ENCODE measurements around the gene MYO6. TPM values are rescaled to one million over a fixed set of nuclear protein-coding genes. Genes with fewer than 3 reads are reported as not detected.
"Not testable (repeated sequence)": the region's sequence is repeated elsewhere in the genome, so short reads cannot be mapped to it uniquely, and the experiment has no call there.

The MYO6 gene
- total and polyA plus RNA-seq, 2 donors = 12.4 to 33.2 TPM

DNA sequence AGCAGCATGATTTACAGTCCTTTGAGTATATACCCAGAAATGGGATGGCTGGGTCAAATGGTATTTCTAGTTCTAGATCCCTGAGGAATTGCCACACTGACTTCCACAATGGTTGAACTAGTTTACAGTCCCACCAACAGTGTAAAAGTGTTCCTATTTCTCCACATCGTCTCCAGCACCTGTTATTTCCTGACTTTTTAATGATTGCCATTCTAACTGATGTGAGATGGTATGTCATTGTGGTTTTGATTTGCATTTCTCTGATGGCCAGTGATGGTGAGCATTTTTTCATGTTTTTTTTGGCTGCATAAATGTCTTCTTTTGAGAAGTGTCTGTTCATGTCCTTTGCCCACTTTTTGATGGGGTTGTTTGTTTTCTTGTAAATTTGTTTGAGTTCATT is 151.2 kb downstream of the MYO6 start:
- DNase-seq (ENCODE audit: extremely low spot score); H3K27ac ChIP-seq (ENCODE audit: low read depth); H3K4me3 ChIP-seq (ENCODE audit: low read depth, low read length); H3K36me3 ChIP-seq (ENCODE audit: insufficient read depth); H3K4me1 ChIP-seq (ENCODE audit: insufficient read depth): not testable (repeated sequence)
- WGBS = 97% methylated on average over 1 of the region's 1 CpG

DNA sequence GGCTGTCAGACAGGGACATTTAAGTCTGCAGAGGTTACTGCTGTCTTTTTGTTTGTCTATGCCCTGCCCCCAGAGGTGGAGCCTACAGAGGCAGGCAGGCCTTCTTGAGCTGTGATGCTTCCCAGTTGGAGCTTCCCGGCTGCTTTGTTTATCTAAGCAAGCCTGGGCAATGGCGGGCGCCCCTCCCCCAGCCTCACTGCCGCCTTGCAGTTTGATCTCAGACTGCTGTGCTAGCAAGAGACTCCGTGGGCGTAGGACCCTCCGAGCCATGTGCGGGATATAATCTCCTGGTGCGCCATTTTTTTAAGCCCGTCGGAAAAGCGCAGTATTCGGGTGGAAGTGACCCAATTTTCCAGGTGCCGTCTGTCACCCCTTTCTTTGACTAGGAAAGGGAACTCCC is 156.1 kb downstream of the MYO6 start:
- H3K4me3 ChIP-seq (ENCODE audit: low read depth, low read length); DNase-seq (ENCODE audit: extremely low spot score); H3K4me1 ChIP-seq (ENCODE audit: insufficient read depth); H3K36me3 ChIP-seq (ENCODE audit: insufficient read depth); H3K27ac ChIP-seq (ENCODE audit: low read depth): not testable (repeated sequence)
- WGBS = 97% methylated on average over 14 of the region's 14 CpGs

DNA sequence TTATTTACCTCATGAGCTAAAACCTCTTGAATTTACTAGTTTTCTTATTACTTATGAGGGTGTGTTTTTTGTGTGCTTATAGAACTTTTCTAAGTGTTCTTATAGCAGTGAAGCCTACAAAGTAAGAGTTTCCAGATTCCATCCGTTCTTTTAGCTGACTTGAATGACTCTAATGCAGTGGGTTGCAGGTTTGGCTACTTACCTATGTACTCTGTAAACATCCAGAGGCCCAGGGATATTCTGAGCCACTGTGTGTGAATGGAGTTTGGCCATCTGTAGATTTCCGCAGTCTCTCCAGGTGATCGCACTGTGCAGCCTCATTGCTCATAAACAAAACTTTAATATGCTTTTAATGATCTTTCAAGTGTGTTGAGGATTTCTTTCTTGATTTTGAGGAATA is 157.8 kb downstream of the MYO6 start:
- Histone ChIP-seq H3K27ac (ENCODE audit: low read depth) (no peak overlapping the region), H3K4me3 (ENCODE audit: low read depth, low read length) (no peak overlapping the region), H3K36me3 (ENCODE audit: insufficient read depth) (no peaks in the 10 kb centered on the region), H3K4me1 (ENCODE audit: insufficient read depth) (no peaks in the 10 kb centered on the region)
- WGBS = 88% methylated on average over 3 of the region's 3 CpGs
- no peak for DNase-seq (ENCODE audit: extremely low spot score)

DNA sequence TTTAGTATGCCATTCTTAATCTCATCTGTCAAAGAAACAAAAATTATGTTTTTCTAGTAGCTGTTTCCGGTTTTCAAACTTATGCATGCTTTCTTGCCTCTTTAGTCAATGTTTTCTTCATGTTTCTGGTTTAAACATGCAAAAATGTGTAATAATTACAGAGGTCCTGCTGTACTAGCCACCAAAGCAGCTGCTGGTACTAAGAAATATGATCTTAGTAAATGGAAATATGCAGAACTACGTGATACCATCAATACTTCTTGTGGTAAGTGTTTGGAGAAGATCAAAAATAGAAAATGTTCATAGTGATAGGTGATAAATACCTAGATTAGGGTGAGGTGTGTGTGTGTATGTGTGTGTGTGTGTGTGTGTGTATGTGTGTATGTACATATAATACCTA is 158.4 kb downstream of the MYO6 start:
- H3K4me3 ChIP-seq (ENCODE audit: low read depth, low read length) = no peak overlapping the region
- H3K4me1 ChIP-seq (ENCODE audit: insufficient read depth) = no peaks in the 10 kb centered on the region
- H3K27ac ChIP-seq (ENCODE audit: low read depth) = no peak overlapping the region
- H3K36me3 ChIP-seq (ENCODE audit: insufficient read depth) = no peaks in the 10 kb centered on the region
- WGBS = 89% methylated on average over 2 of the region's 2 CpGs
- DNase-seq (ENCODE audit: extremely low spot score) = no peak

DNA sequence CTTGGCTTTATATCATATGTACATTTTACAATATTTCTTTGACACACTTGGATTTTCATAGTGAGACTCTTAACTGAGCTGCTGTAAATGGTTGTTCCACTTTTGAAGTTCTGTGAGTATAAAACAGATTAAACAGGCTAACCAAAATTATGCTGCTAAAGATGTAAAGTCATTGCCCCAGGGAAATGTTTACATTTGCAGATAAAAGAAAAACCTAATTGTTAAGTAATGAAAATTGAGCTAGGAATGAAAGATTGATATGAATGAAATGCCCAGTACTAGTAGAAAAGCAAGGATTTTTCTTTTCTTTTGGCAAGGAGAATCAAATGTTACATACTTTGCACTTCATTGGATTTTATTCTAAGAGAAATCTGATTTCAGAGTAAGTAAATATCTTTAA is 164.0 kb downstream of the MYO6 start:
- H3K4me1 ChIP-seq (ENCODE audit: insufficient read depth) = no peaks in the 10 kb centered on the region
- DNase-seq (ENCODE audit: extremely low spot score) = no peak
- H3K36me3 ChIP-seq (ENCODE audit: insufficient read depth) = peaks cover 5% of the 10 kb centered on the region
- no peak overlapping the region for H3K27ac ChIP-seq (ENCODE audit: low read depth)
- no peak overlapping the region for H3K4me3 ChIP-seq (ENCODE audit: low read depth, low read length)

DNA sequence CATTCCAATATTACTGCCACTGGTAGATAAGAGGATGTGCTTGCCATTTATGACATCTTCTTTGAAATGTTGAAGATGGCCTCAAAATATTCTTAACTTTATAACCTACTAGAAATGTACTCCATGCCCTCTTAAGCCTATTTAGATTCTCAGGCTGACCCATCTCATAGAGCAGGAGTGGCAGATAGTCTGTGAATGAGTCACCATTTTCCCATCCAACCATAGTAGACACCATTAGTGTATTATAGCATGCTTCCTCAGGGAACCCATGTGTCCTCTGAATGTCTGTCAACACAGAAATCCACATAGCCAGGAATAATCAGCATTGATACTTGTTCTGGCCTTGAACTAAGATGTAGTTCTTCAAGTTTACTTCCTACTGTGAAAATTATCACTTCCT is 173.2 kb downstream of the MYO6 start:
- H3K4me1 ChIP-seq (ENCODE audit: insufficient read depth) = no peaks in the 10 kb centered on the region

DNA sequence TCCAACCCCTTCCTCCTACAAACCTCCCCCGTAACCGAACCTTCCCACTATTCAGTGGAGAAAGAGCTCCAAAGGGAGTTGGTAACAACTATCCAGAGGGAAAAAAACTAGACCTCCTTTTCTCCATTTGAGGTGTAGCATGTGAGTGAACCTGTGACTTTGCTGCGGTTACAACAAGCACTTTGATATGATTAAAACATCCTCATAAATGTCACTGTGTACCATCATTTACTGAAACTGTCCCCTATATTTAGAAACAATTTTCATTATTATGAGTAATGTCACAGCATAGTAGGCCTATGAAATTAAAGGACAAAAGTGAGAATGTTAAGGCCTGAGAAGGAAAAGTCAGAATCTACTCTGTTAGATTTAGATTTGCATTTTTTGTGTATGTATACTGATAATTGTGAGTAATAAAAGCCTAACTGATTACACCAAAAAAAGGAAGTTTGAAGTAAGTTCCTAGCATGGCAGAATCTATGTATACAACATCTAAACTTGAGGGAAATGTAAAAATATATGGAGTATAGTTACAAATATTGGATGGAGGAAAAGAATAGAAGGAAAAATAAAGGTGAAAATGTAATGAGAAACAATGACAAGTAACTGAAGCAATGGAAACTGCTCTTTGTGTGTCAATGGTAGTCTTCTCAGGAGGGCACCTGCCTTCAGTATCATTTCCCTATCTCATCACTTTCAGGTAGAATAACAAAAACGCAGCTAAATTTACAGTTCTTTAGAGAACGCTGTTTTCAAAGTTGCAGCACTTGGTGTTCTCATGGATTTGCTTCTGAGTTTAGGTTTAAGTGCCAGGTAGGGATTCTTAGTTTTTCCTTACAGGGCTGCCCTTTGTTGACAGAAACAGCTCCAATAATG is 177.5 kb downstream of the MYO6 start:
- no peak for DNase-seq (ENCODE audit: extremely low spot score)
- Histone ChIP-seq H3K4me3 (ENCODE audit: low read depth, low read length) (no peak overlapping the region), H3K36me3 (ENCODE audit: insufficient read depth) (no peaks in the 10 kb centered on the region), H3K4me1 (ENCODE audit: insufficient read depth) (no peaks in the 10 kb centered on the region), H3K27ac (ENCODE audit: low read depth) (no peak overlapping the region)
- WGBS = 83% methylated on average over 5 of the region's 5 CpGs

More for the DNA sequence above, 173.2 kb downstream of the MYO6 start:
- no peak for DNase-seq (ENCODE audit: extremely low spot score)
- Histone ChIP-seq H3K36me3 (ENCODE audit: insufficient read depth) (no peaks in the 10 kb centered on the region), H3K27ac (ENCODE audit: low read depth) (no peak overlapping the region), H3K4me3 (ENCODE audit: low read depth, low read length) (no peak overlapping the region)

DNA sequence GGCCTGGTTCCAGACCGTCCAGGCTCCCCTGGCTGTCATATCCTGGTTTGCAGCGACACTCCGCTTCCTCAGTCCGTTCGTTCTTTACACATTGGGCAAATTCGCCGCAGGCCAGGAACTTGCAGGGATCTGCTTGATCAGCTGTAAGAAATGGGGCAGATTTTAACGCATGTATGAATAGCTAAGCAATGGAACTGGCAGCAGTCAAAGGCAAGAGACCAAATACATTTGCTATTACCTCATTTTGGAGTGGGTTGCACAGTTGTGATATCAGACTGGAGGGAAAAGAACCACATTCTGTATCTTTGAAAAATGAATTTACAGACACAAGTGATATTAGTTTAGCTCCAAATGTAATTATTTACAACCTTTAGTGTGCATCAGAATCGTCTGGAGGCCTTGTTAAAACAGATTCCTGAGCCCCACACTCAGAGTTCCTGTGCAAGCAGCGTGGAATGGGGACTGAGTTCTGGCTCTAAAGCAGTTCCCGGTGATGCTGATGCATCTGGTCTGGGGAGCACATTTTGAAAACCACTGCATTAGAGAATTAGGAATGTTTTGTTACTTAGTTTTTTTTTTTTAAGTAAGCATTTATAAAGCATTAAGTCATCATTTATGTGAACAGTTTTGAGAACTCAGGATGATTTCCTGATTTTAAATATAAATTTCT is 182.1 kb downstream of the MYO6 start:
- Histone ChIP-seq H3K27ac (ENCODE audit: low read depth) (no peak overlapping the region), H3K4me3 (ENCODE audit: low read depth, low read length) (no peak overlapping the region), H3K36me3 (ENCODE audit: insufficient read depth) (no peaks in the 10 kb centered on the region), H3K4me1 (ENCODE audit: insufficient read depth) (no peaks in the 10 kb centered on the region)
- no peak for DNase-seq (ENCODE audit: extremely low spot score)
- 73% methylated on average over 11 of the region's 11 CpGs for WGBS

DNA sequence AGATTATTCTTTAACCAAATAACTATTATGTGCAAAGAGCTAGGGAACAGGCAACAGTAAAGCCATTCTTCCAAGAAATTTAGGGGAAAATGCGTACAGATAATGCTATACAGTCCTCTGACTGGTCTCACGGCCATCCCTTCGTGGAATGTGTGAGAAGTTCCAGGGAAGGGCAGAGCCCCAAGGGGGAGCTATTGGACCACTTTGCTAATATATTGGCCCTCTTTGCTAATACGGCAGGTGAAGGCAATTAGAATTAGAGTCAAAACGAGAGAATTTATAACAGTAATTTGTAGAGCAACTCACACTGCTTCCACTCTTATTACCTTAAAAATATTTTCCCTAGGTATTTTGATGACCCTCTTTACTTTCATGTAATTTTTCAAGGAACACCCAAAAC is 183.0 kb downstream of the MYO6 start:
- no peak overlapping the region for H3K27ac ChIP-seq (ENCODE audit: low read depth)
- DNase-seq (ENCODE audit: extremely low spot score) = no peak

DNA sequence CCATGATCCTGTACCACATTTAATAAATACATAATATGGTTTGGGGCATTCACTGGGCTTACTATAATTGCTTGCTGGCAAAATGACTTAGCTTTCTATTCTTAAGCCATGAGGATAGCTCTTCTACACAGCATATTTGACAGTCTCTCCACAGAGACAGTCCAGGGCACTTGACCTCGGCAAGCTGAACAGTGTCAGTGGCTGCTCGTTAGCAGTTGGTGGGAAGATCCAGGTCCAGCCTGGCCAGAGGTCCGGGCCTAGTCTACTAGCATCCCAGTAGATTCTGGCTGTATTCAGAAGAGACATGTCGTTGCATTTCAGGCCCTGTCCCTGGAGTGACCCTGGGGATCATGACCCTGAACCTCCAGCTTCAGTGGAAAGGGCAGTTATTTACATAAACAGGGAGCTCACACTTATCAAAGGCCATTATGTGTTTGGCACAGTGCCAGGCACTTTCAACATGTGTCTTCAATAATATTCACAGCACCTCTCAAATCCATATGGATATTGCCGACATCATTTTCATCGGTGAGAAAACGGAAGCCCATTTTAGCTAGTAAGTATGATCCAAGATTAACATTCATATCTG is 184.4 kb downstream of the MYO6 start:
- 71% methylated on average over 7 of the region's 7 CpGs for WGBS
- H3K4me3 ChIP-seq (ENCODE audit: low read depth, low read length) = no peak overlapping the region
- no peaks in the 10 kb centered on the region for H3K4me1 ChIP-seq (ENCODE audit: insufficient read depth)
- H3K36me3 ChIP-seq (ENCODE audit: insufficient read depth) = no peaks in the 10 kb centered on the region
- no peak for DNase-seq (ENCODE audit: extremely low spot score)
- H3K27ac ChIP-seq (ENCODE audit: low read depth) = no peak overlapping the region

More for the DNA sequence above, 183.0 kb downstream of the MYO6 start:
- Histone ChIP-seq H3K4me3 (ENCODE audit: low read depth, low read length) (no peak overlapping the region), H3K36me3 (ENCODE audit: insufficient read depth) (no peaks in the 10 kb centered on the region), H3K4me1 (ENCODE audit: insufficient read depth) (no peaks in the 10 kb centered on the region)
- 60% methylated on average over 5 of the region's 5 CpGs for WGBS

DNA sequence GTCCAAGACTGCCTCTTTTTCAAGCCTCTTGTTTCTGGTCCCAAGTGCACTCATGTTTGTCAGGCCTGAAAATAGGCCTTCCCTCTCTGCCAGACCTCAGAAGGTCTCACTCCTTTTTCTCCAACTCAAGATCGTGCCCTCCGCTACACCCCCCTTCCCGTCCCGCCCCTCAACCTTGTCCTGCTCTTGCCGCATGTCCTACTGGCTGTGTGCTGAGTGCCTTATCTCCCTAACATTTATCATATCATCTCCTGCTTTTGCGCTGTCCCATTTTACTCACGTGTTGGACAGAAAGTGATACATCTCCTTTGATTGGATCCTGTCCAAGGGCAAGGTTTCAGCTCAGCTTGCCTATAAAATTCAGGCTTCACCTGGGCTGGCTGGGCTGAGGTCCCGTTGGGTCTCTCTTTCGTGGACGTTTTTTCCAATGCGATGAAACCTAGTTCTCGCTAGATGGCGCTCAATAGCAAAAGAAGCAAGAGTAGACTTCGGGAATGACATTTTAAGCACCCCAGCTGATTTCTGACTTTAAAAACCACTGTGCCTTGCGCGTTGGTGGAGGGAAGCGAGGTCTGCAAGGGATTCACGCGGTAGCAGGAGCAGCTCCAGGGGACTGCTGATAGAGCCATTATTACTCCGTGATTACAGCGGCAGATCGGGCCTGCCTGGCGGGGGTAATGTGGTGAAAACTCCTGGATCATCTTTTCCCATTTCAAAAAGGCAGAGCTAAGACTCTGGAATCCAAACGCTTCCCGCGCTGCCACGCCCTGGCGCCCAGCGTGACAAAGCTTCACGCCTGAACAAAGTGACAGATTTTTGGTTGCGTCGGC is 185.8 kb downstream of the MYO6 start:
- Histone ChIP-seq H3K27ac (ENCODE audit: low read depth) (no peak overlapping the region), H3K4me3 (ENCODE audit: low read depth, low read length) (peak overlapping the region; percentile 28), H3K36me3 (ENCODE audit: insufficient read depth) (no peaks in the 10 kb centered on the region), H3K4me1 (ENCODE audit: insufficient read depth) (no peaks in the 10 kb centered on the region)
- peak; percentile 64 for DNase-seq (ENCODE audit: extremely low spot score)
- WGBS = 4% methylated on average over 32 of the region's 32 CpGs

DNA sequence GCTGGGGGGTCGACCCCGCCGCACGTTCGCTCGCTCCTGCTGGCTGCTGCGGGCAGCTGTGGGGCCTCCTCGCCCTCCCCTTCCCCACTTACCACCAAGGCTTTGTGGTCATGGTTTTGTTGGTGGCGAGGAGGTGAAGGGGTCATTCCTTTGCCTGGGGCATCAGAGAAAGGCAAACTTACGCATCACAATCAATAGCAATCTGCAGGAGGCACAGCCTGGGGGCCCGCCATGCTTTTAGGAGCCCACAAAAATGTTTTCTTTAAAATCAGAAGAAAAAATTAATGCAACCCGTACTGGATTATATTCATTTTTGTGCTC is 186.4 kb downstream of the MYO6 start:
- Histone ChIP-seq H3K4me1 (ENCODE audit: insufficient read depth) (no peaks in the 10 kb centered on the region), H3K4me3 (ENCODE audit: low read depth, low read length) (peak overlapping the region; percentile 28), H3K27ac (ENCODE audit: low read depth) (no peak overlapping the region), H3K36me3 (ENCODE audit: insufficient read depth) (no peaks in the 10 kb centered on the region)
- no peak for DNase-seq (ENCODE audit: extremely low spot score)
- 35% methylated on average over 12 of the region's 12 CpGs for WGBS

DNA sequence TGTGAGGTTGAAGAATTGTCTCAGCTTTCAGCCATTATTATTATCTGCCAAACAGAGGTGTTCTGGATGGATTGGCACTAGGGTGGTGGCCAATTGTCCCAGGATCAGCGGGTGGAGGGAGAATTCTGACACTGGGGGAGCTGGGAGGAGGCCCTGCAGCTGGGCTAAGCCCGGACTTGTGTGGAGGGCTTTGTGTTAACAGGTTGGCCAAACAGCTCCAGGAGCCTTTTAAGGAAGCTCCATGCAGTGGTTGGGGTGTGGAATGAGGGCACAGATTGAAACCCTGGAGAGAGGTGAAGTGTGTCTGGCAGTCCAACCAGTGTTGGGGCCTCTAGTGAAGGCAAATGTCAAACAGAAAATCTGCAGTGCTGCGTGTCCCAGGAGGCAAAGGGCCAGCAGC is 187.6 kb downstream of the MYO6 start:
- H3K4me1 ChIP-seq (ENCODE audit: insufficient read depth) = no peaks in the 10 kb centered on the region
- H3K27ac ChIP-seq (ENCODE audit: low read depth) = no peak overlapping the region
- H3K36me3 ChIP-seq (ENCODE audit: insufficient read depth) = no peaks in the 10 kb centered on the region
- 88% methylated on average over 3 of the region's 3 CpGs for WGBS
- H3K4me3 ChIP-seq (ENCODE audit: low read depth, low read length) = no peak overlapping the region
- no peak for DNase-seq (ENCODE audit: extremely low spot score)

Data from urinary bladder (tissue), 4 donors.